CD4-positive, alpha-beta T cell (primary cell): ENCODE results near the gene PDE9A. TPM values are rescaled to one million over a fixed set of nuclear protein-coding genes. Genes with fewer than 3 reads are reported as not detected.

Experiments
- ATAC-seq: fragments of 200-7000 bp; cut with Tn5 transposase; one replicate; pipeline ENCODE4 v1.10.0; 2022; ENCODE audit warnings: mild to moderate bottlenecking; ENCODE audit not compliant: poor library complexity
- CTCF ChIA-PET: fragments of 350-600 bp; sonication (Branson Sonifier 250); formaldehyde crosslinking; loops from one replicate; lab custom pipeline; 2021; ENCODE audit warnings: antibody characterized with exemption, inconsistent platforms; lab: Charles Lee
- POLR2A ChIA-PET: fragments of 350-600 bp; sonication (Branson Sonifier 250); formaldehyde crosslinking; loops from one replicate; lab custom pipeline; 2021; ENCODE audit warnings: antibody characterized with exemption, inconsistent platforms; lab: Charles Lee
- DNase-seq, 14 experiments: peaks; one replicate each; pipeline ENCODE4 v3.0.0-alpha.2; 2013 to 2020; ENCODE audit warnings: mixed read lengths in 2 of 14
- H3K27ac ChIP-seq, 2 donors: one replicate each; pipeline versions ENCODE4 v1.5.1 to v1.7.0; 2013; ENCODE audit warnings: low read length in 2 of 2, low read depth in 1 of 2, mild to moderate bottlenecking in 1 of 2
- H3K27me3 ChIP-seq, 2 experiments: 1 replicate in 1 of 2; 2 replicates in 1 of 2; pipeline versions ENCODE4 v1.6.1 to v1.7.0; 2013; ENCODE audit warnings: low read length in 2 of 2, control low read depth in 1 of 2, mild to moderate bottlenecking in 1 of 2, moderate library complexity in 1 of 2; ENCODE audit not compliant: insufficient read depth in 2 of 2, control insufficient read depth in 1 of 2
- H3K36me3 ChIP-seq: one replicate; pipeline ENCODE4 v1.6.1; 2013; ENCODE audit warnings: low read length, control low read depth; ENCODE audit not compliant: insufficient read depth
- H3K4me1 ChIP-seq: one replicate; pipeline ENCODE4 v1.6.1; 2013; ENCODE audit warnings: low read length, control low read depth; ENCODE audit not compliant: insufficient read depth
- H3K4me3 ChIP-seq: one replicate; pipeline ENCODE4 v1.5.1; 2013; ENCODE audit warnings: mild to moderate bottlenecking, low read length, moderate library complexity
- H3K9me3 ChIP-seq, 2 experiments: 1 replicate in 1 of 2; 2 replicates in 1 of 2; pipeline versions ENCODE4 v1.6.1 to v1.7.0; 2013; ENCODE audit warnings: low read length in 2 of 2, mild to moderate bottlenecking in 2 of 2, control low read depth in 1 of 2, moderate library complexity in 1 of 2; ENCODE audit not compliant: control insufficient read depth in 1 of 2, insufficient read depth in 1 of 2
- H3K27ac Mint-ChIP-seq: one replicate; pipeline ENCODE4 v1.8.0; 2020; ENCODE audit warnings: mixed read lengths
- H3K27me3 Mint-ChIP-seq: one replicate; pipeline ENCODE4 v1.8.0; 2021; ENCODE audit warnings: mixed read lengths
- H3K36me3 Mint-ChIP-seq: one replicate; pipeline ENCODE4 v1.8.0; 2021; ENCODE audit warnings: low read depth, mixed read lengths
- H3K4me1 Mint-ChIP-seq: one replicate; pipeline ENCODE4 v1.8.0; 2021; ENCODE audit warnings: low read depth, mixed read lengths
- H3K4me3 Mint-ChIP-seq: one replicate; pipeline ENCODE4 v1.8.0; 2020; ENCODE audit warnings: mild to moderate bottlenecking, mixed read lengths
- H3K9me3 Mint-ChIP-seq: one replicate; pipeline ENCODE4 v1.8.0; 2020; ENCODE audit warnings: mixed read lengths
- CTCF ChIP-seq: fragments of 200-600 bp; IDR thresholded peaks from one replicate; pipeline ENCODE4 v1.8.0; 2022; ENCODE audit warnings: antibody characterized with exemption, mild to moderate bottlenecking
- intact Hi-C, 2 experiments: fragments of 100-400 bp; cut with DNase I in 1 of 2; cut with micrococcal nuclease in 1 of 2; formaldehyde crosslinking; loops; one replicate each; pipeline versions ENCODE4 v1.15.1 to v1.9.0; 2023 to 2025; cut with DNase I, micrococcal nuclease
- total RNA-seq, 174 experiments: library from RNA in 2 of 174; stranded (reverse) in 2 of 174; gene quantifications; one replicate each; pipeline ENCODE4 v1.2.3 and lab custom pipeline; 2021 to 2026

Gene PDE9A
- total RNA-seq, 2 experiments from 2014 or later = 12.6 to 13.2 TPM

GRCh38 chr21:42661688-42662429 is 8.4 kb downstream of the PDE9A start:
- Mint-ChIP-seq H3K27me3 (no peaks in the 10 kb centered on the region), H3K4me1 (peaks cover 4% of the 10 kb centered on the region), H3K27ac (no peak overlapping the region), H3K9me3 (no peaks in the 10 kb centered on the region), H3K36me3 (no peaks in the 10 kb centered on the region), H3K4me3 (no peak overlapping the region)
- Histone ChIP-seq H3K36me3 (no peaks in the 10 kb centered on the region), H3K4me1 (no peaks in the 10 kb centered on the region), H3K9me3 (peaks cover 0 to 17% of the 10 kb centered on the region in 2 experiments), H3K27ac (no peak overlapping the region), H3K27me3 (peaks cover 0 to 2% of the 10 kb centered on the region in 2 experiments), H3K4me3 (no peak overlapping the region)
- POLR2A ChIA-PET = no interaction called here
- CTCF ChIA-PET = no interaction called here
- TF ChIP-seq CTCF = no peak
- intact Hi-C loops = no loop called here
- ATAC-seq (no peak), DNase-seq (no peak)

GRCh38 chr21:42662430-42663199 is 9.2 kb downstream of the PDE9A start:
- ChIA-PET POLR2A (no interaction called here), CTCF (no interaction called here)
- intact Hi-C loops = no loop called here
- H3K36me3 Mint-ChIP-seq = no peaks in the 10 kb centered on the region
- no peak for DNase-seq
- peaks cover 0 to 17% of the 10 kb centered on the region in 2 experiments for H3K9me3 ChIP-seq
- H3K9me3 Mint-ChIP-seq = no peaks in the 10 kb centered on the region
- no peak overlapping the region for H3K4me3 ChIP-seq
- no peak for ATAC-seq
- no peaks in the 10 kb centered on the region for H3K27me3 Mint-ChIP-seq
- no peak overlapping the region for H3K27ac Mint-ChIP-seq
- H3K4me3 Mint-ChIP-seq = no peak overlapping the region
- H3K27me3 ChIP-seq = peaks cover 0 to 2% of the 10 kb centered on the region in 2 experiments
- TF ChIP-seq CTCF = no peak
- no peaks in the 10 kb centered on the region for H3K36me3 ChIP-seq
- no peak overlapping the region for H3K27ac ChIP-seq
- peaks cover 4% of the 10 kb centered on the region for H3K4me1 Mint-ChIP-seq
- H3K4me1 ChIP-seq = no peaks in the 10 kb centered on the region

- H3K9me3 Mint-ChIP-seq = no peaks in the 10 kb centered on the region
- ChIA-PET POLR2A (no interaction called here), CTCF (no interaction called here)
- Histone ChIP-seq H3K4me3 (no peak overlapping the region), H3K9me3 (peaks cover 0 to 17% of the 10 kb centered on the region in 2 experiments), H3K36me3 (no peaks in the 10 kb centered on the region), H3K27ac (no peak overlapping the region), H3K27me3 (peaks cover 0 to 2% of the 10 kb centered on the region in 2 experiments), H3K4me1 (no peaks in the 10 kb centered on the region)
- no peaks in the 10 kb centered on the region for H3K27me3 Mint-ChIP-seq
- ATAC-seq = no peak
- no peaks in the 10 kb centered on the region for H3K36me3 Mint-ChIP-seq
- no peak for TF ChIP-seq CTCF
- no peak overlapping the region for H3K27ac Mint-ChIP-seq
- no peak for DNase-seq
- no peak overlapping the region for H3K4me3 Mint-ChIP-seq
- H3K4me1 Mint-ChIP-seq = peaks cover 4% of the 10 kb centered on the region
- intact Hi-C loops = no loop called here
These were observed 9.9 kb downstream of the PDE9A start for GRCh38 chr21:42663200-42663750.
